GM21367 (cell line): ENCODE data around the gene SLC19A1.

Source experiments
- ATAC-seq: cut with Tn5 transposase; IDR thresholded peaks from one replicate; pipeline ENCODE4 v1.9.1; 2021; ENCODE audit not compliant: unreplicated experiment

SLC19A1 gene

GRCh38 chr21:45469273-45470086, 72.8 kb downstream of the SLC19A1 start:
- ATAC-seq: no peak

- ATAC-seq: no peak
Measured at GRCh38 chr21:45468971-45469272, 73.3 kb downstream of the SLC19A1 start.

GRCh38 chr21:45468051-45468970, 73.9 kb downstream of the SLC19A1 start:
- ATAC-seq: no peak

- ATAC-seq: no peak
Measured at GRCh38 chr21:45467221-45467779, 74.9 kb downstream of the SLC19A1 start.

GRCh38 chr21:45466330-45467220, 75.7 kb downstream of the SLC19A1 start:
- ATAC-seq: no peak

- no peak for ATAC-seq
Measured at GRCh38 chr21:45465611-45466329, 76.5 kb downstream of the SLC19A1 start.

GRCh38 chr21:45465105-45465504, 77.1 kb downstream of the SLC19A1 start:
- no peak for ATAC-seq

GRCh38 chr21:45464309-45464708, 77.9 kb downstream of the SLC19A1 start:
- ATAC-seq: no peak

GRCh38 chr21:45463871-45464270, 78.4 kb downstream of the SLC19A1 start:
- no peak for ATAC-seq

GRCh38 chr21:45461806-45462341, 80.4 kb downstream of the SLC19A1 start:
- ATAC-seq: no peak

GRCh38 chr21:45461369-45461750, 80.9 kb downstream of the SLC19A1 start:
- ATAC-seq: no peak

- ATAC-seq: no peak
Measured at GRCh38 chr21:45460611-45461368, 81.5 kb downstream of the SLC19A1 start.

GRCh38 chr21:45460011-45460565, 82.2 kb downstream of the SLC19A1 start:
- no peak for ATAC-seq

GRCh38 chr21:45459171-45460010, 82.8 kb downstream of the SLC19A1 start:
- no peak for ATAC-seq

GRCh38 chr21:45458281-45459170, 83.7 kb downstream of the SLC19A1 start:
- no peak for ATAC-seq

GRCh38 chr21:45457832-45458172, 84.4 kb downstream of the SLC19A1 start:
- no peak for ATAC-seq

- no peak for ATAC-seq
Measured at GRCh38 chr21:45457161-45457831, 84.9 kb downstream of the SLC19A1 start.
